Measurements from ENCODE around the gene ZFAND3.

The ZFAND3 gene

DNA sequence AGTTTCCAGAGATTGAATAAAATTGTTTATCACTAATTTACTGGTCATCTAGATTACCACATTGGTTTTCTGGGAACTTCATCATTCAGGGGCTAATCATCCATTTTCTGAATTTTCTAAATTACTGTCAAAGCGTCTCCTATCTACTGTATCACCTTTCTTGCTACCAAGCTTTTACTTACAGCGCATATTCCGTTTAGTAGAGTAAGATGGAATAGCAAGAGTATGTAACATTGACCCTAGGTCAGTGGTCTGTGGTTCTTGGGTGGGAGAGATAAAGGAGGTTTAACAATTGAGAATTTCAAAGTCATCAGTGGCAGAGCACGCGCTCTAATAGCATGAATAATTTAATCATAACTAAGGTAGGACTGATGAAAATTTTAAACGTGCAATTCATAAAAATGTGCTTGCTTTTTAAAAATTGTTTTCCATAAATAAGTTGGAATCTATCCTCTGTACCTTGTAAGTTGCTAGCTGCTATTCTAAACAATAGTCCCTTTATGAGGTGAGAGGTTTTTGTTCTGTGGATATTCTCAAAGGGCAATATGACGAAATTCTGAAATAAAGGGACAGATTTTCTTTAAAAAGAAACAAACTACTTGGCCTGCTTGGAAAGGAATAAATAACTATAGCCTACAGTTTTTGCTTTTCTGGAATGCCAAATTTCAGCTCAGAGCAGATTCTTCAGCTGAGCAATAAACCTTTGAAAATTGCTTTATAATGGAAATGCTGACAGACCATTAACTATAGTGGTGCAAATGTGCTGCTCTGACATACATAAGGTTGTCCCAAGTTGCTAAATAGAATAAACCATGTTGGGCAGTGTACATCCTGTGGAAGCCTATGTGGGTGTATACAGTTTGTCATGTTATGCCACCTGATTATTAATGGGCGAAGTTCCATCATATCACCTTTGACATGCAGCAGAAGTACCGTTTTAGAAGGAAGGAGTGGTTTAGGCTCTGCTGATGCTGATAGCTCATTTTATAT is 84.1 kb downstream of the ZFAND3 start:
- no peak for DNase-seq

DNA sequence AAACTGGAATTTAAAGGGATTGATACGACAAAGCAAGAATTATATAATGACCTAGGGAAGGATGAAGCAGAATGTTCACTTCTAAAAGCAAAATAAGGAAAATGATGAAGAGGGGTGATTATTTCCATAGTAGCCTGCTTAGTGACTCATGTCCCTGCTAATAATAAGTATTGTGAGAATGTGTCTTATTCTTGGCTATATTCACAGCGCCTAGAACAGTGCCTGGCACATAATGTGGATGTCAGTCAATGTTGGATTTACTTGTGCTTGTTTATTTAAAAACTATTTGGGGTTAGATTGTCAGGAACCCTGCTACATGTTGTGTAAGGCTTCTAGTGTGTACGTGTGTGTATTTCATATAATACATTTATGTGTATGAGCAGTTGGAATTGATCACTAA is 85.1 kb downstream of the ZFAND3 start:
- no peak for DNase-seq

DNA sequence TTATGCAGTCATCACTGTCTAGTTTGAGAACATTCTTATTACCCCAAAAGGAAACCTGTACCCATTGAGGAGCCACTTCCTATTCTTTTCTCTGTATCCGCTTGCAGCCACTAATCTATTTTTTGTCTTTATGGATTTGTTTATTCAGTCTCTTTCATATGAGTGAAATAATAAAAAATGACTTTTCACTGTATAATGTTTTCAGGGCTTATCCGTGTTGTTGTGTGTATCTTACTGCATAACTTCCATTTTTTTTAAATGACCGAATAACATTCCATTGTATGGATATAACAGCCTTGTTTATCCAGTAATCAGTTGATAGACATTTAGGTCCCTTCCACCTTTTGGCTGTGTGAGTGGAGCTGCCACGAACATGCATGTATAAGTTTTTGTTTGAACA is 86.6 kb downstream of the ZFAND3 start:
- DNase-seq, result no peak

DNA sequence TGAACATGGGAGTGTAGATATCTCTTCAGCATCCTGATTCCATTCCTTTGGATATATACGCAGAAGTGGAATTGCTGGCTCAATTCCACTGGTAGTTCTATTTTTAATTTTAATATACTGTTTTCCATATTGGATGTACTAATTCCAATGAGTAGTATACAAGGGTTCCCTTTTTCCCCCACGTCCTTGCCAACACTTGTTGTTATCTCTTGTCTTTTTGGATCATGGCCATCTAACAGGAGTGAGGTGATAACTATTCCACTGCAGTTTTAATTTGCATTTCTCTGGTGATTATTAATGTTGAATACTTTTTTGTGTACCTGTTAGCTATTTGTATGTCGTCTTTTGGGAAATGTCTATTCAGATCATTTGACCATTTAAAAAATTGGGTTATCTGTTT is 91.5 kb downstream of the ZFAND3 start:
- no peak for DNase-seq

DNA sequence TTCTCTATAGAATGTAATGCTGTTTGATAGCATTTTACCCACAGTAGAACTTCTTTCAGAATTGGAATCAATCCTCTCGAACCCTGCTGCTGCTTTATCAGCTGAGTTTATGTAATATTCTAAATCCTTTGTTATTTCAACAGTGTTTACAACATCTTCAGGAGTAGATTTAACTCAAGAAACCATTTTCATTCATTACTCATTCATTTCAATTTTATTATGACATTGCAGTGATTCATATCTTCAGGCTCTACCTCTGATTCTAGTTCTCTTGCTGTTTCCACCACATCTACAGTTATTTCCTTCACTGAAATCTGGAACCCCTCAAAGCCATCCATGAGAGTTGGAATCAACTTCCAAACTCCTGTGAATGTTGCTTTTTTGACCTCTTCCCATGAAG is 93.7 kb downstream of the ZFAND3 start:
- no peak for DNase-seq

DNA sequence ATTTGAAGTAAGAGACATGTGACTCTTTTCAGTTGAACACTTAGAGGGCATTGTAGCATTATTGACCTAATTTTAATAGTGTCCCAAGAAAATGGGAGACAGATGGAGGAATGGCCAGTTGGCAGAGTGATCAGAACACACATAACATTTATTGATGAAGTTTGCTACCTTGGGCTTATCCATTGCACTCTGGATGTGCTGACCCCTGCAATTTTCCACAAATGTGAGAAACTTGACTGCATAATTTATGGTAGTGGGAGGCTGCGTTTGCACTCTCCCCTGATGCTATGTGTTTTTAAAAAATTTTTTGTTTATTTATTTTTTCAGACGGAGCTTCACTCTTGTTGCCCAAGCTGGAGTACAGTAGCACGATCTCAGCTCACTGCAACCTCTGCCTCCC is 95.9 kb downstream of the ZFAND3 start:
- DNase-seq, result no peak

DNA sequence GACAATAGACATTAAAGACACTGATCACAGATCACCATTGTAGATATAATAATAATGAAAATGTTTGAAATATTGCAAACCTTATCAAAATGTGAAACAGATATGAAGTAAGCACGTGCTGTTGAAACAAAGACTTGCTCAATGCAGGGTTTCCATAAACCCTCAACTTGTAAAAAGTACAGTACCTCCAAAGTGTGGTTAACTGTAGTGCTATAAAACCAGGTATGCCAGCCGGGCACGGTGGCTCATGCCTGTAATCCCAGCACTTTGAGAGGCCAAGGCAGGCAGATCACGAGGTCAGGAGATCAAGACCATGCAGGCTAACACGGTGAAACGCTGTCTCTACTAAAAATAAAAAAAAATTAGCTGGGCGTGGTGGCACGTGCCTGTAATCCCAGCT is 96.6 kb downstream of the ZFAND3 start:
- DNase-seq, result no peak

DNA sequence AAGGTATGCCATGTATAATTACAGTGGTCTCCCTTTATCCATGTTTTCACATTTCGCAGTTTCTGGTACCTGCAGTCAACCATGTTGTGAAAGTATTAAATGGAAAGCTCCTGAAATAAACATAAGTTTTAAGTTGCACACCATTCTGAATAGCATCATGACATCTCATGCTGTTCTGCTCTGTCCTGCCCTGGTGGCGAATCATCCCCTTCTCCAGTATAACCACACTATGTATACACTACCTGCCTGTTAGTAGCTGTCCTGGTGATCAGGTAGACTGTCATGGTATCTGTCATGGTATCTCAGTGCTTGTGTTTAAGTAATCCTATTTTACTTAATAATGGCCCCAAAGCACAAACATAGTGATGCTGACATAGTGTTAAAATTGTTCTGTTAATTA is 97.1 kb downstream of the ZFAND3 start:
- DNase-seq, result no peak

DNA sequence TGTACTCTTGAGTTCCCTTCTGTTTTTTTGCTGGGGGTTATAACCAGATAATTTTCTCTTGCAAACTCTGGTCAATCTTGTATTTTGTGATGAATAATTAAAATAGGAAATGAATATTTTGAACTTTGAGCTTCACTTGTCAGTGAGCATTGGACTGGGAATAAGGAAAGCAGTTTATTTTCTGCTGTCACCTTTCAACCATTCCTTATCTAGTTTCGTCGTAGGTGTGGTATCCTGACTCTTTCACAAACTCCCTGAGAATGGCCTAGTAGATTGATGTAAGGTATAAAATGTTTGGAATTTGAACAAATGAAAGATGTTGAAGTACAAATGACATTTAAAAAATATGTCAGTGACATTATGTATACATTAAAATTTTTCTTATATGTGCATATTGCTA is 98.0 kb downstream of the ZFAND3 start:
- no peak for DNase-seq

DNA sequence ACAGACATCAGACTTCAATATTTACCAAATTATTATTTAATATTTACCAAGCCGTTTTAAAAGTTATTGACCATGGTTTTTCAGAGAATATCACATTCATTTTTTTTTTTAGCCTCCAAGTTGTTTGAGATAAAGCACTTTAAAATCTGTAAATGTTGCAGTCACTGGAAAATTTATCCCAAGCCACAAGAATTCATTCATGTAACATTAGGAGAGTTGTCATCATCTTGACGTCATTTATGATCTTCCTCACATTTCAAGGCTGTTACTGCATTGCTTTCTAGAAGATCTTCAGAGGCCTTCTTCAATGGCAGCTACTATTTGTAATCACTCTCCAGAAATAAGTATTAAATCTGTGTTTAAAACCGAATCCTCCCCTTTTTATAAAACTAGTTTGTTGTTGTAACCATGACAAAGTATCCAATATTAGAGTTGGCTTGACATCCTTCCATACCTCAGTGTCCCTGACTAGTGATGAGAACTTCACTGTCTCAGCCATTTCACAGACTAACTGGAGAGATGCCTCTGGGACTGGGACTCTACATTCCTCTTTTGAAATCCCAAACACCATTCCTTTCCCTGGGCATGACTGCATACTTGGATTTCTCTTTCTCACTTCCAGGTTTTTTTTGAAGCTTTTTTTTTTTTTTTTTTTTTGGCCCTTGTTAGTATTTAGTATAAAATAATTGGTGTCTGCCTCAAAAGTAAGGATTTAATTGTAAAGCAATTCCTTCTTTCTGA is 100.1 kb downstream of the ZFAND3 start:
- DNase-seq, result no peak

DNA sequence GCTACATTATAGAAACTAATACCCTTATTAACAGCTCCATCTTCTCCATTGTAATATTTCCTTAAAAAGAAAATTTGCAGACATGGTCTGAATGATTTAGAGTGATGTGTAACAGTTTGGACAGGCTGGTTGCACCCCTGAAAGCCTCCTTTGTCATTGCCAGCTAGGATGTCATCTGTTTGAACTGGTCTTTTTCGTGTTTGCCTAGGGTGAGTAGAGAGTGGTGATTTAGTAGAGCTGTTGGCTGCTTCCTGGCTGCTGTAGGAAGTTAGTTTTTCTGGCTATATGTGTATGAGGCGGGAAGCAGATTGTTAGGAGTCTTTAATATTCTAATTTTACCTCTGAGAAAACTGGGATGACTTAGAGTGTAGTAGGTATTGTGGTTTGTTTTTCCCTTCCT is 101.1 kb downstream of the ZFAND3 start:
- DNase-seq, result no peak

DNA sequence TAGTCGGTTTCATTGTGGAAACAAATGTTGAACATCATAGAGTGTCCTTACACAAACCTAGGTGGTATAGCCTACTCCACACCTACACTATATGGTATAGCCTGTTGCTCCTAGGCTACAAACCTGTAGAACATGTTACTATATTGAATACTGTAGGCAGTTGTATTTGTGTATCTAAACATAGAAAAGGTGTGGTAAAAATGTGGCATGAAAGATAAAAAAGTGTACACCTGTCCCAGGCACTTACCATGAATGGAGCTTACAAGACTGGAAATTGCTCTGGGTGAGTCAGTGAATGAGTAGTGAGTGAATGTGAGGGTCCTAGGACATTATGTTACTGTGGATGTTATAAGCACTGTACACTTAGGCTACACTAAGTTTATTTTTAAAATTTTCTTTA is 103.0 kb downstream of the ZFAND3 start:
- DNase-seq, result no peak

DNA sequence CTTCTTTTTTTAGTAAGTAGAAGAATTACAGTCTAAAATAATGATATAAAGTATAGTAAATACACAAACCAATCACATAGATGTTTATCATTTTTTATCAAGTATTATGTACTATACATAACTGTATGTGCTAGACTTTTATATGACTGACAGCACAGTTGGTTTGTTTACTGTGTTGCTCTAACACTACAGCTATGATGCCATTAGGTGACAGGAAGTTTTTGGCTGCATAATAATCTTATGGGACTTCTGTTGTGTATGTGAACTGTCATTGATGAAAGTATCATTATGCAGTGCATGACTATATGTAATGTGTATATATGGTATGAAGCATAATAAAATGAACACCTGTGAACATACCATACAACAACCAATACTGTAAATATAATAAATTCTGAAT is 104.0 kb downstream of the ZFAND3 start:
- no peak for DNase-seq

DNA sequence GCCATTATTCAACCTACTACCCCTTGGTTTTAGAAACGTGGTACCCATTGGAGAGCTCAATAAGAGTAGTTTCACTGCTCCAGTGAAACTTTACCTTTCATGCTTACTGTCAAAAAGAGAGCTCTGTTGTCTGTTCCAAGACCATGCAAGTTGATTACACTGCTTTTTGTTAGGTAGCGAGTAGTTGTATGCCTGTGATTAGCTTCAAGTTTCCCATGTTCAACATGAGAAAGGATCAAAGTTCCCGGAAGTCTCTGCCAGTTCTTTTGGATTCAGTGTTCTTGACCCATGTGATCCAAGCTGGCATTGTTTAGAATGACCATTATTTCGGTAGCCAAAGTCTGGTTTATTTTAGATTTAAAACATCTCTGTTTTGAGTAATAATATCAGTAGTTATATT is 107.1 kb downstream of the ZFAND3 start:
- DNase-seq, result no peak

DNA sequence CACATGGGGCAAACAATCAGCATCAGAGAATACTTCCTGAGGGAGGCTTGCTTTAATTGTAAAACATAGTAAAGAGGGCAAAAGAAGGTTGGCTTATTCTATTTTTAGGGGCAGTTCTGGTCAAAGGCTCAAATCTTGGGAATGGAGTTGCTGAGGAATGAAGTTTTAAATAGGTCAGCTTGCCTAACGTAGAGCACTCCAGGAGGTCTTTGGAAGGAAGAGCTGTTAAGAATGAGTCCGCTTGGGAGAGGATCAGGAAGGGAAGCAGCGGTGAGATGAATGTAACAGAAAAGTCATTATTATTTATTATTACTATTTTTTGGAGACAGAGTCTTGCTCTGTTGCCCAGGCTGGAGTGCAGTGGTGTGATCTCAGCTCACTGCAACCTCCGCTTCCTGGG is 108.7 kb downstream of the ZFAND3 start:
- DNase-seq, result no peak

DNA sequence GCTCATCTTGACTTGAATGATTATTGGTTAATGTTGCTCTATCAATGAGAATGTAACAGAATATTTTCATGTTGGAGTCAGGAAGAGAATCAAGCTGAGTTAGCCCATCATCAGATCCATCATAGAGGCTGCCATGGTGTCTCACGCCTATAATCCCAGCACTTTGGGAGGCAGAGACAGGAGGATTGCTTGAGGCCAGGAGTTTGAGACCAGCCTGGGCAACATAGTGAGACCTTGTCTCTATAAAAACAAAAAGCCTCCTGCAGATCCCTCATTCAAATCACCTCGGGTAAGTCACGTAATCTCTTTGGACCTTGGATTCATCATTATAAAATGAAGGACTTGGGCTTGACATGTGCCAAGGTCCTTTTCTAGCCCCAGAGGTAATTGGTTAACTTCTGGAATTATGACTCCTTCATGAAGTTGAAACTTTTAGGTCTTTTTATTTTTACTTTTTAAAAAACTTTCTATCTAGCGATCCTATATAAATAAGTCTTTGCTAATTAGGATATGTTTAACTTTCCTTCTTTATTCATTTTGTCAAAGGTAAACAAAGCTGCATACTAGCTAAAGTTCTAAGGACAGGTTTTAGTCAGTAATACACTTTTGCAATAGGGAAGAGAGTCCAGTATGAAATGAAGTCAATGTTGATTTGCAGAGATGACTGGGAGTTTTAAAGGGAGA is 110.9 kb downstream of the ZFAND3 start:
- no peak for DNase-seq

DNA sequence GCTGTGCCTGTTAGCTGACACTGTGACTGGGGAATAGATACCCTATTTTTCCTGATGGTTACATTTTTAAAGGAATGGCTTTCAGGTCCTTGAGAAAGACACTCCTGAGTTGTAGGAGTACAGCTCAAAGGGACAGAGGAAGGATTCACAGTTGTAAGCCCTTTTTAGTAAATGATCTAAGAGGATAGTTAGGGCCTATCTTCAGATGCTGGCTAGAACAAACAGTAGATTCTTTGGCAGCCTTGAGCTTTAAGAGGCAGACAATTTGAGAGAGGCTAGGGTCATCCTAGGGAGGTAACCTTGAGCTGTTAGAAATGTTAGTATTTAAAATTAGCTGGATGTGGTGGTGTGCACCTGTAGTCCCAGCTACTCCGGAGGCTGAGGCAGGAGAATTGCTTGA is 111.5 kb downstream of the ZFAND3 start:
- no peak for DNase-seq

DNA sequence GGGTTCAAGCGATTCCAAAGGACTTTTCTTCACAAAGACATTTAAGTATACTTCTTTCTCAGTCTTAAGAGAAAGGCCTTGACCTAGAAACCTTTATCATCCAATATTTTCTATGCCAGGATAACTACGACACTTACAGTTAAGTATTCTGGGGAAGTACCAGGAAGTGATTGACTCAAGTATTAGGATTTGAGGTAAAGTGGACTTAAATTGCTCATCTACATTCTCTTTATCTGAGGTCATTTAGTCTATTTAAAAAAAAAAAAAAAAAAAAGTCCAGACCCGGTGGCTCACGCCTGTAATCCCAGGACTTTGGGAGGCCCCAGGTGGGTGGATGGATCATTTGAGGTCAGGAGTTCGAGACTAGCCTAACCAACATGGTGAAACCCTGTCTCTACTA is 114.7 kb downstream of the ZFAND3 start:
- DNase-seq, result no peak

DNA sequence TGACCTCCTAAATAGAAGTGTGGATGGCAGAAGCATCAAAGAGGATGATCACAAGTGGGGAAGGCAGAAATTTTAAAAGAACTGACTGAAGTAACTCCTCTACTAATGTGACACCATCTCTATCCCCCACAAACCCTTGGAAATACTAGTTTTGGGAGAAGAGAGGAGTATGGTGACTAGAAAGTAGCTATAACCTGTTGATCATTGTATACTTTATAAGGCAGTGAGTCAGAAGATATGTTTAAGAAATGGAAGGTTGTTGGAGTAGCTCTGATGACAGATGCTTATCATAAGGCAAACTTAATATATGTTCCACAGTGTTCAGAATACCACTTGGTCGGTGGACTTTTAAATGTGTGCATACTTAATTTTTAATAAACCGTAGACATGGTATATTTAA is 116.6 kb downstream of the ZFAND3 start:
- DNase-seq, result no peak

DNA sequence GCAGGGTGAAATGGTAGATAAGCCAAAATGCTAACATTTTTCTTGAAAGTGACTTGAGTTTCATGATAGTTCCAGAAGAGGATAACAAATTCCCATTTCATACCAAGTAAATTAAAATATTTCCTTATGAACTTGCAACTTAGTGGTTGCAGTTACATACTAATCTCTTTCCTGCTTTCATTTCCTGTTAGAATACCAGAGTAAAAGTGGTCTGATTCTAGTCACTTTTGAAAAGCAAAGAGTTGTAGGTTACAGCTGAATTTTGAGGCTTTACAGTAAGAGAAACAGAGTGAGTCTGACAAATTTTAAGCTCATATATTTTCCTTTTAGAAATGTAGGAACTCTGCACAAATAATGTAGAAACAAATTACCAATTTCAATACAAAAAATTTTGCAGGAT is 117.4 kb downstream of the ZFAND3 start:
- DNase-seq, result no peak

DNA sequence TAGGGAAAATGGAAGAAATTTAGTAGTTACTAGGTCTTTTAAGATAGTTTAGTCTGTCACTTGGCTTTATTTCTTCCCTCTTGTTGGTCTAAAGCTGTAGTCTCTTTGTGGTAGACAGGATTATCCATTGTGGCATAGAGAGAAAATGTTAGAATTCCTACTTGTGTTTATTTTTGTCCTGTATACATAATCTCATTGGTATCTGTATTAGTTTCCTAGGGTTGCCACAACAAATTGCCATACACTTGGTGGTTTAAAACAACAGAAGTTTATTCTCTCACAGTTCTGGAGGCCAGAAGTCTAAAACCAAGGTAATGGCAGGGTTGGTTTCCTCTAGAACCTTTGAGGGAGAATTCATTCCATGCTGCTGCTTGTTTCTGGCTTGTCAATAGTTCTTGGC is 119.4 kb downstream of the ZFAND3 start:
- DNase-seq, result no peak

DNA sequence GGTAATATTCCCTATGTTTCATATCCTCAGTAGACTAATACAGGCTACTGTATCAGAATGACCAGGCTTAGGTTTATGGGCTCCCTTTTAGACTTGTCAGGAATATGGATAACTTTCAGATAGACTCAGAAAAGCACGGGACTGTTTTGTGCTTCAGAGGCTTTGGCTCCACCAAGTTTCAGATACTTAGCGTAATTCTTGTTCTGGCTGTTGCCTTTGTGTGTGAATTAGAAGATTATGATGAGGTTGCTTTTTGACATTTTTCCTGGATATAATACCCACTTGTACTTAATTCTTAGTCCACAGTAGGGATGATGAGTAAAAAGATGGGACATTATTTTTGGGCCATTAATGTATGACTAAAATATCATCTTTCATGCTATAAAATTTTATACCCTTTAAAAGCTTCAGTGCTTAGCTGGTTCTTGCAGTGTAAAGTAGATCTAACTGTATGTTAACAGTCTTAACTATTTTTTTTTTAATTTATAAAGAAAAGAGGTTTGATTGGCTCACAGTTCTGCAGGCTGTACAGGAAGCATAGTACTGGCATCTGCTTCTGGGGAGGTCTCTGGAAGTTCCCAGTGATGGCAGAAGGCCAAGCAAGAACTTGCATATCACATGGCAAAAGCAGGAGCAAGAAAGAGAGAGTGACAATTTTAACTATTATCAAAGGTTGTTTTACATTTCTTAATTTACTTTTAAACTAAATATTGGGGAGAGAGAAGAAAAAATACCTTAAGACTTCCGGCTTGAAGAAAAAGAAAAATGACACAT is 120.7 kb downstream of the ZFAND3 start:
- DNase-seq, result no peak

DNA sequence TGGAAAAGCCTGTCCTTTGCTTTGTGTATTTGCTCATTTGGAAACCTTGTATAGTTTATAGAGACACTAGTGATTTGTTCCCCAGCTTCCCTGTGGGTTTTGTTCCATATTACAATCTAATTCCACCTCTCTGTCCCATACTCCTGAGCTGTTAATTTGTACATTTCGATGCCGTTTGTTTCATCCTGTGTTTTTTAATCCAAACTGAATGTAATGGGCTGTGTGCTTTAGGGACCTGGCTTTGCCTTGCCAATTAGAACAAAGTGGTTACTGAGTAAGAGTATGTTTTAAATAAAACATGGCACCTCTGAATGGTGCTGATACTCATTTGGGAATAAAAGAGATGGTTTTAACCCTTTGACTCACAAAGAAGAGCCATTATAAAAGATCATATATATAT is 122.3 kb downstream of the ZFAND3 start:
- DNase-seq, result no peak

All from stimulated activated CD8-positive, alpha-beta memory T cell treated with anti-CD3 and anti-CD28 coated beads, Interleukin-4, amount 100 ng/mL, for 48 hours (primary cell).